WERI-Rb-1 (cell line): Measurements from ENCODE around the gene LRG1.

Experiments
- DNase-seq: peaks from one replicate; pipeline ENCODE4 v3.0.0-alpha.2; 2020
- H3K27ac ChIP-seq: fragments of 250-450 bp; sonication (Bioruptor Pico); 2 replicates; pipeline ENCODE4 v1.5.1; 2020; ENCODE audit warnings: mild to moderate bottlenecking, moderate library complexity
- H3K27me3 ChIP-seq: fragments of 250-450 bp; sonication (Bioruptor Pico); 2 replicates; pipeline ENCODE4 v1.5.1; 2021; ENCODE audit warnings: mild to moderate bottlenecking, low read depth, moderate library complexity; ENCODE audit not compliant: insufficient read depth, severe bottlenecking
- H3K36me3 ChIP-seq: fragments of 250-450 bp; sonication (Bioruptor Pico); 2 replicates; pipeline ENCODE4 v1.5.1; 2020; ENCODE audit warnings: mild to moderate bottlenecking, moderate library complexity
- H3K4me3 ChIP-seq: 2 replicates; pipeline ENCODE4 v1.5.1; 2011; ENCODE audit warnings: low read depth, mild to moderate bottlenecking, control low read depth, low read length
- H3K9me3 ChIP-seq: fragments of 250-450 bp; sonication (Bioruptor Pico); 2 replicates; pipeline ENCODE4 v1.5.1; 2021; ENCODE audit warnings: mild to moderate bottlenecking, moderate library complexity; ENCODE audit not compliant: severe bottlenecking
- CTCF ChIP-seq: IDR thresholded peaks from 2 replicates; pipeline ENCODE4 v1.5.1; 2011; ENCODE audit warnings: low read depth, mild to moderate bottlenecking, control low read depth, inconsistent platforms, low read length

Gene LRG1

DNA sequence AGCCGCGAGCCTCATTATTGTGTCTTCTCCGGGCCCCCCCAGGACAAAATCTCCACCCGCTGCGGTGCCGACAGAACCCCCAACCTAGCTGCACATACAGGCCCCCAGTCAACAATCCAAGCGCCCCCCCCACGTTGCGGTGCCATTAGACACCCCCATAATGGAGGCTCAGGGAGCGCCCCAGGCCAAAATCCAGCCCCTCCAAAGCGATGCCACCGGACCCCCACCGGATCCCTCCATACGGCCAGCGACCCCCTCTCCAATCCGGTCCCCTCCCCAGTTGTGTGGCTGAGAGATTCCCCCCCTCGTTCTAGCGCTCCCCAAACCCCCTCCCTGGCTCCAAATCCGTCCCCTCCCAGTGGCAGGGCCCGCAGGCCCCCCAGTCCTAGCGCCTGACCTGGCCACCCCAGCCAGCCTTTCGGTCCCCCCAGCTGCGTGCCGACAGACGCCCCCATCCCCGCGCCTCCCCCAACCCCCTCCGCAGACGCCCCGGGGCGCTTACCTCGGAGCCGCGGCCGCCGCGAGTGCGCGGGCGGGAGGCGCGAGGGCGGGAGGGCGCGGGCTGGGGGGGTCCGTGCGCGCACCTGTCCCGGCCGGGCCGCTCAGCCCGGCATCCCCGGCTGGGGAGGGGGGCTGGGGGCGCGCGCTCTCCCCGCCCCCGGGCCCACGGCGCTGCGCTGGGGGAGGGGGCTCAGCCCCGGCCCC, 41.3 kb upstream of the LRG1 start:
- Histone ChIP-seq H3K9me3 (no peaks in the 10 kb centered on the region), H3K27ac (peak overlapping the region; percentile 54; the same call in 1 of the 2 replicates), H3K27me3 (no peaks in the 10 kb centered on the region), H3K36me3 (peaks cover 26% of the 10 kb centered on the region), H3K4me3 (peak overlapping the region; percentile 50)
- no peak for TF ChIP-seq CTCF
- no peak for DNase-seq

DNA sequence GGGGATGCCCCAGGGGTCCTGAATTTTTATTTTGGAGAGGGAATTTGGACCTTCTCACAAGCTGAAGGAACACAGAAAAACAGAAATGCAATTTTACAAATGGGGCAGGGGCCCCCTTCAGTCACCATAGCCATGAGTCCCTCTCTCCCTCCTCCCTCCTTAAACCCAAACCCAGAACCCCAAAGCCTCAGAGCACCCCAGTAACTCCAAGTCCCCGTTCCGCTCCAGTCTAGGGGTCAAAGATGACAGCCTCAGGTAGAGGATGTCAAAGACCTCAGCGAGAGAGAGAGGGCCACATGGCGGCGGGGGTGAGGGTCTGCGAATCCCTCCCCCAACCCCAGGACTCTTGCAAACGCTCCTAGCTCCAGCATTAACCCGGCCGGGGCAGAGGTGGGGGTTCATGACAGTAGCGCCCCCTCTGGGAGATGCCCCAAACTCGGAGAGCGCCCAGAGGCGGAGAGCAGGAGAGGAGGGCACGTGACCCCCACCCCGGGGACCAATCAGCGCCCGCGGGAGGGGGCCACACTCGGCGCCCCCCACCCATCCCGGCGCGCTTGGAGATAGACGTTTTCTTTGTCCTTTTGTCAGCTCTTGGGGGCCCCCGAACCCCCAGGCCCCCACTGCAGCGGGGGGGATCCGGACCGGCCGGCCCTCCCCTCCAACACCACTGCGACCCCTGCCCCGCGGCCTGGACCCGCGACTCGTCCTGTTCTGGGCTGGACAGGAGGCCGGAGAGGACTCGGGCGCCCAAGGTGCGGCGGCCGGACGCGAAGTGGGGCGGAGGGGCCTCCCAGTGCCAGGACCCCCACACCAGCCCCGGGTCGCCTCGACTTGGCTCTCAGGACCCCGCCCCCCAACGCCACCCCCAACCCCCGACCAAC, 40.4 kb upstream of the LRG1 start:
- peak; percentile 57 for TF ChIP-seq CTCF
- Histone ChIP-seq H3K27ac (no peak overlapping the region), H3K4me3 (peak overlapping the region; percentile 50), H3K36me3 (peaks cover 26% of the 10 kb centered on the region), H3K9me3 (no peaks in the 10 kb centered on the region), H3K27me3 (no peaks in the 10 kb centered on the region)
- peak; percentile 72 for DNase-seq

DNA sequence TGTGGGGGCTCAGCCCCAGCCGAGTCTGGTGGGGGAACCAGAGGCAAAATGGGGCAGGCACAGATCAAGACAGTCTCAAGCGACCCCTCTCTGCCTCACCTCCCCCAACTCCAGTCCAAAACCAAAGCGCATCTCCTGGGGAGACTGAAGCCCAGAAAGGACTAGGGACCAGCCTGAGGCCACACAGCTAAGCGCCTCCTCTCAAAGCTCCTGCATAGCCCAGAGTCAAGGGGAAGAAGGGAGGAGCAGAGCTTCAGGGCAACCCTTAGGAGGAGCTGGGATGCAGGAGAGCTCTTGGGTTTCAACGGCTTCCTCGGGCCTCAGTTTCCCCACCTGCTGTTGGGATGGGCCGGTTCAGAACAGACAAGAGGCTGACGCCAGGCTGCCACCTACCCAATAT, 39.6 kb upstream of the LRG1 start:
- no peak overlapping the region for H3K27ac ChIP-seq
- H3K9me3 ChIP-seq, result no peaks in the 10 kb centered on the region
- H3K4me3 ChIP-seq, result no peak overlapping the region
- H3K36me3 ChIP-seq, result peaks cover 26% of the 10 kb centered on the region
- no peaks in the 10 kb centered on the region for H3K27me3 ChIP-seq
- no peak for DNase-seq
- no peak for TF ChIP-seq CTCF

GRCh38 chr19:4578552-4579248, 38.9 kb upstream of the LRG1 start:
- no peaks in the 10 kb centered on the region for H3K27me3 ChIP-seq
- H3K27ac ChIP-seq, result no peak overlapping the region
- peaks cover 26% of the 10 kb centered on the region for H3K36me3 ChIP-seq

More at GRCh38 chr19:4578552-4579248, 38.9 kb upstream of the LRG1 start:
- DNase-seq, result no peak
- TF ChIP-seq CTCF, result no peak
- no peak overlapping the region for H3K4me3 ChIP-seq
- H3K9me3 ChIP-seq, result no peaks in the 10 kb centered on the region
